ENCODE results near the gene ZNF827.

The ZNF827 gene

GRCh38 chr4:145760176-145760575 is 178.4 kb downstream of the ZNF827 start:
- DNase-seq (ENCODE audit: low read depth, low spot score): no peak

GRCh38 chr4:145757188-145757587 is 181.4 kb downstream of the ZNF827 start:
- no peak for DNase-seq (ENCODE audit: low read depth, low spot score)

GRCh38 chr4:145756244-145756643 is 182.4 kb downstream of the ZNF827 start:
- no peak for DNase-seq (ENCODE audit: low read depth, low spot score)

- DNase-seq (ENCODE audit: low read depth, low spot score): no peak
Observed at GRCh38 chr4:145755802-145756201, 182.8 kb downstream of the ZNF827 start.

GRCh38 chr4:145743641-145744040 is 195.0 kb downstream of the ZNF827 start:
- DNase-seq (ENCODE audit: low read depth, low spot score): no peak

- DNase-seq (ENCODE audit: low read depth, low spot score): no peak
Observed at GRCh38 chr4:145740806-145741205, 197.8 kb downstream of the ZNF827 start.

- no peak for DNase-seq (ENCODE audit: low read depth, low spot score)
Observed at GRCh38 chr4:145739845-145740244, 198.8 kb downstream of the ZNF827 start.

GRCh38 chr4:145736241-145736831 is 202.3 kb downstream of the ZNF827 start:
- no peak for DNase-seq (ENCODE audit: low read depth, low spot score)

GRCh38 chr4:145735827-145736226 is 202.8 kb downstream of the ZNF827 start:
- no peak for DNase-seq (ENCODE audit: low read depth, low spot score)

- no peak for DNase-seq (ENCODE audit: low read depth, low spot score)
Observed at GRCh38 chr4:145735347-145735675, 203.3 kb downstream of the ZNF827 start.

- no peak for DNase-seq (ENCODE audit: low read depth, low spot score)
Observed at GRCh38 chr4:145734576-145735346, 203.9 kb downstream of the ZNF827 start.

- no peak for DNase-seq (ENCODE audit: low read depth, low spot score)
Observed at GRCh38 chr4:145734031-145734430, 204.6 kb downstream of the ZNF827 start.

- peak; percentile 75 for DNase-seq (ENCODE audit: low read depth, low spot score)
Observed at GRCh38 chr4:145732895-145733880, 205.4 kb downstream of the ZNF827 start.

- no peak for DNase-seq (ENCODE audit: low read depth, low spot score)
Observed at GRCh38 chr4:145732001-145732815, 206.4 kb downstream of the ZNF827 start.

GRCh38 chr4:145731028-145731427 is 207.6 kb downstream of the ZNF827 start:
- peak; percentile 70 for DNase-seq (ENCODE audit: low read depth, low spot score)

GRCh38 chr4:145730026-145730425 is 208.6 kb downstream of the ZNF827 start:
- no peak for DNase-seq (ENCODE audit: low read depth, low spot score)

GRCh38 chr4:145723336-145723735 is 215.3 kb downstream of the ZNF827 start:
- DNase-seq (ENCODE audit: low read depth, low spot score): no peak

GRCh38 chr4:145722561-145722960 is 216.1 kb downstream of the ZNF827 start:
- DNase-seq (ENCODE audit: low read depth, low spot score): no peak

GRCh38 chr4:145720656-145721055 is 218.0 kb downstream of the ZNF827 start:
- no peak for DNase-seq (ENCODE audit: low read depth, low spot score)

GRCh38 chr4:145719752-145720624 is 218.6 kb downstream of the ZNF827 start:
- no peak for DNase-seq (ENCODE audit: low read depth, low spot score)
